Activated CD4-positive, alpha-beta T cell treated with anti-CD3 and anti-CD28 coated beads for 36 hours (primary cell): ENCODE results near the gene BTBD2. TPM values are rescaled to one million over a fixed set of nuclear protein-coding genes. Genes with fewer than 3 reads are reported as not detected.

ENCODE experiments used
- ATAC-seq: fragments of 200-7000 bp; cut with Tn5 transposase; one replicate; pipeline ENCODE4 v1.10.0; 2021; ENCODE audit warnings: mild to moderate bottlenecking, moderate library complexity
- CTCF ChIA-PET: fragments of 350-600 bp; sonication (Branson Sonifier 250); formaldehyde crosslinking; loops from one replicate; lab custom pipeline; 2021; ENCODE audit warnings: antibody characterized with exemption; lab: Charles Lee
- POLR2A ChIA-PET: fragments of 350-600 bp; sonication (Branson Sonifier 250); formaldehyde crosslinking; loops from one replicate; lab custom pipeline; 2021; ENCODE audit warnings: antibody characterized with exemption, inconsistent platforms; lab: Charles Lee
- DNase-seq: peaks from one replicate; pipeline ENCODE4 v3.0.0-alpha.2; 2020
- H3K27ac Mint-ChIP-seq: one replicate; pipeline ENCODE4 v1.8.0; 2021; ENCODE audit warnings: mixed read lengths
- H3K27me3 Mint-ChIP-seq: one replicate; pipeline ENCODE4 v1.8.0; 2021; ENCODE audit warnings: mixed read lengths
- H3K36me3 Mint-ChIP-seq: one replicate; pipeline ENCODE4 v1.8.0; 2021; ENCODE audit warnings: low read depth, mixed read lengths
- H3K4me1 Mint-ChIP-seq: one replicate; pipeline ENCODE4 v1.8.0; 2021; ENCODE audit warnings: mixed read lengths
- H3K4me3 Mint-ChIP-seq: one replicate; pipeline ENCODE4 v1.8.0; 2021; ENCODE audit warnings: mild to moderate bottlenecking, moderate library complexity, mixed read lengths
- H3K9me3 Mint-ChIP-seq: one replicate; pipeline ENCODE4 v1.8.0; 2021; ENCODE audit warnings: low read depth, mixed read lengths
- intact Hi-C, 2 experiments: fragments of 100-400 bp; cut with DNase I in 1 of 2; cut with micrococcal nuclease in 1 of 2; formaldehyde crosslinking; loops; one replicate each; pipeline versions ENCODE4 v1.14.2 to v1.15.1; 2022 to 2024; cut with DNase I, micrococcal nuclease
- total RNA-seq, 2 experiments: library from RNA; stranded (reverse); gene quantifications; one replicate each; pipeline ENCODE4 v1.2.3, GENCODE V29; 2021

BTBD2 gene
- total RNA-seq, 2 experiments from 2014 or later: 46.7 to 61.8 TPM

DNA sequence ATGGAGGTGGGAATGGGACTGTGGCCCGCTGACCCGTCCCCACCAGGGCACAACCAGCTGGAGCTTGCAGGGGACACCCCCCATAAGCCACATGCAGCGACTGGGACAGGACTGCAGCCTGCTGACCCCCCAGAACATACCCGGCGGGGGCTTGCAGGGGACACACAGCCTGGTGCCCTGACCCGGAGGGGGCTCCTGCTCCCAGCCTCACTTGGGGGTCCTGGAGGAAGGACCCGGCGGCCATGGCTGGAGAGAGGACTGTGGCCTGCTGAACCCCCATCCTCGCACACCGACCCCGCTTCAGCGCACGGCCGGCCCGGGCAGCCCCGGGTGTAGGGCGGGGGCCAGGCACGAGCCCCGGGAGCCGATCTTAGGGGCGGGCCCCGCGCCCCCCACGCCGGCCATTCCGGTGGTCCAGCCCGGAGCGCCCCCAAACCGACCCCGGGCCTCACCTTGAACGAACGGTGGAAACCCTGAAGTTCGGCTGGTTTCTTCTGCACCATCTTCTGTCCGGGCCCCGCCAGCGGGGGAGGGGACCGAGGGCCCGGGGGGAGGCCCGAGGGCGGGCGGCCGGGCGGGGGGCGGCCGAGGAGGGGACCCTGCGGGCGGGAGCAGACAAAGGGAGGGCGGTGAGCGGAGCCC is 35.0 kb upstream of the BTBD2 start:
- ATAC-seq (no peak), DNase-seq (no peak)
- no peaks in the 10 kb centered on the region for H3K27me3 Mint-ChIP-seq
- POLR2A ChIA-PET: interaction anchor here (0.9 kb wide), 1 partner anchor 8 kb away, joined by 3 read pairs; no protein-coding TSS in a partner anchor
- peak overlapping the region; percentile 82 for H3K4me3 Mint-ChIP-seq
- peaks cover 47% of the 10 kb centered on the region for H3K4me1 Mint-ChIP-seq
- CTCF ChIA-PET: no interaction called here
- H3K36me3 Mint-ChIP-seq: peaks cover 6% of the 10 kb centered on the region
- intact Hi-C loops: loop anchor here (1.0 to 2.0 kb wide), 2 partner anchors 8 to 34 kb away; no protein-coding TSS in a partner anchor
- peak overlapping the region; percentile 13 for H3K27ac Mint-ChIP-seq
- H3K9me3 Mint-ChIP-seq: no peaks in the 10 kb centered on the region

DNA sequence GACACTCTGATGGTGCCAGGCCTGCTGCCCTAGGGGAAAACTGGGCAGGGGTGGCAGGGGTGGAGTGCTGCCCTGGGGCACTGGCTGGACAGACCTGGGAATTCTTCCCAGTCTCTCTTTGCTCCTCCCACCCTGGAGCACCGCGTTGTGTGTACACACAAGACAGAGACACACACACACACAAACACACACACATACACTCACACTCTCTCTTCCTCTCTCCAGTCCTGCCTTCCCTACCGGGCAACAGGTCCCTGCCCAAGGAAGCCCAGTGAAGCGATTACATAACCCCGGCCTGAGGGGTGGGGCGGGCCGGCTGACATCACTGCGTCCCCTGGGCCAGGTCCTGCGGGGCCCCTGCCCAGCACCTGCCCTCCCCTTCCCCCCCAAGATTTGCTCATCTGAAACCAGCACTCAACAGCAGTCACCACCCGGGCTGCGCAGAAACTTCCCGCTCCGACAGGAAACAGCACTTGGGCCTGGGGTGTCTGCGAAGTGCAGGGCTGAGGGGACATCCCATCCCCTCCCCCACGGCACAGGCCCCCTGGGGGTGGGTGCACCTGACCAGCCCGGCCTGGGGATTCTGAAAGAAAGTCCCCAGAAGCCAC is 34.3 kb upstream of the BTBD2 start:
- no peaks in the 10 kb centered on the region for H3K9me3 Mint-ChIP-seq
- H3K4me3 Mint-ChIP-seq: peak overlapping the region; percentile 82
- H3K4me1 Mint-ChIP-seq: peaks cover 43% of the 10 kb centered on the region
- POLR2A ChIA-PET: interaction anchor here (0.9 to 1.4 kb wide), 2 partner anchors 8 to 12 kb away, joined by 3 read pairs; no protein-coding TSS in a partner anchor
- peak; percentile 79 for DNase-seq
- peak overlapping the region; percentile 77 for H3K27ac Mint-ChIP-seq
- intact Hi-C loops: loop anchor here (1.0 to 2.0 kb wide), 2 partner anchors 8 to 35 kb away; no protein-coding TSS in a partner anchor
- peaks cover 6% of the 10 kb centered on the region for H3K36me3 Mint-ChIP-seq
- peak; percentile 25 for ATAC-seq
- H3K27me3 Mint-ChIP-seq: no peaks in the 10 kb centered on the region
- CTCF ChIA-PET: interaction anchor here (1.0 kb wide), 1 partner anchor 18 kb away, joined by 3 read pairs; no protein-coding TSS in a partner anchor

DNA sequence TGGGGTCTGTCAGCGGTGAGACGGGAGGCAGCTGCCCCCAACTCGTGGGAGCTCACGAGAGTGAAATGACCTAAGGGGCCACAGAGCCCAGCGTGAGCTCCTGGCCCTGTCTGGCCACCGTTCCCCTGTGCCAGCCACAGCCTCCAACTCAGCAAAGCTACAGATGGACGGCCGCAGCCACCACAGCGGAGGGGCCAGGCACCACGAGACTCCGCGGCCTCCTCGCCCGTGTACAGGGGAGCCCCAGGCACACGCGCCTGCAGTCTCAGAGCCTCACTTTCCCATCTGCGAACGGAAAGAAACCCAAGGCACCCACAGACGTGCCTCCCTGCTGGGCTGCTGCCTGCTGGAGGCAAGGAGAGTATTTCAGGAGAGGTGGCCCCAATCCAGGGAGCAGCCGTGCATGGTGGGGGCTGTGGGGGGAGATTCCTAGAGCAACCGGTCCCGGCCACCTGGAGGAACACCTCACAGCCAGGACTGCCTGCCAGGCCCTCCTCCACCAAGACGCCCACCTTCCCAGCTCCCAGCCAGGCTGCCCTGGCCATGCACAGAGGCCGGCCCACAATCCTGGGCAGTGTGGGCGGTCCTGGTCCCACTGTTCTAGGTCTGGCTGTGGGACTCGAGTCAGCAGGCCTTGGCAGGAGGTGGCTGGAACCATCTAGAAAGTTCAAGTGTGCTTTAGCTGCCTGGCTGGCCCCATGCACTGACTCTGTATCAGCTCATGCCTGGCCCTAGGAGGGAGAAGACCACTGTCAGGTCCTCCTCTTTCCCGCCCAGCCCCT is 33.6 kb upstream of the BTBD2 start:
- Mint-ChIP-seq H3K36me3 (peaks cover 6% of the 10 kb centered on the region), H3K9me3 (no peaks in the 10 kb centered on the region), H3K4me3 (peak overlapping the region; percentile 82), H3K27ac (peak overlapping the region; percentile 77), H3K27me3 (no peaks in the 10 kb centered on the region), H3K4me1 (peaks cover 40% of the 10 kb centered on the region)
- CTCF ChIA-PET: interaction anchor here (0.6 to 1.0 kb wide), 3 partner anchors 14 to 130 kb away, joined by 3 read pairs; no protein-coding TSS in a partner anchor
- DNase-seq: no peak
- ATAC-seq: no peak
- intact Hi-C loops: no loop called here
- POLR2A ChIA-PET: interaction anchor here (1.4 kb wide), 1 partner anchor 12 kb away, joined by 3 read pairs; no protein-coding TSS in a partner anchor

DNA sequence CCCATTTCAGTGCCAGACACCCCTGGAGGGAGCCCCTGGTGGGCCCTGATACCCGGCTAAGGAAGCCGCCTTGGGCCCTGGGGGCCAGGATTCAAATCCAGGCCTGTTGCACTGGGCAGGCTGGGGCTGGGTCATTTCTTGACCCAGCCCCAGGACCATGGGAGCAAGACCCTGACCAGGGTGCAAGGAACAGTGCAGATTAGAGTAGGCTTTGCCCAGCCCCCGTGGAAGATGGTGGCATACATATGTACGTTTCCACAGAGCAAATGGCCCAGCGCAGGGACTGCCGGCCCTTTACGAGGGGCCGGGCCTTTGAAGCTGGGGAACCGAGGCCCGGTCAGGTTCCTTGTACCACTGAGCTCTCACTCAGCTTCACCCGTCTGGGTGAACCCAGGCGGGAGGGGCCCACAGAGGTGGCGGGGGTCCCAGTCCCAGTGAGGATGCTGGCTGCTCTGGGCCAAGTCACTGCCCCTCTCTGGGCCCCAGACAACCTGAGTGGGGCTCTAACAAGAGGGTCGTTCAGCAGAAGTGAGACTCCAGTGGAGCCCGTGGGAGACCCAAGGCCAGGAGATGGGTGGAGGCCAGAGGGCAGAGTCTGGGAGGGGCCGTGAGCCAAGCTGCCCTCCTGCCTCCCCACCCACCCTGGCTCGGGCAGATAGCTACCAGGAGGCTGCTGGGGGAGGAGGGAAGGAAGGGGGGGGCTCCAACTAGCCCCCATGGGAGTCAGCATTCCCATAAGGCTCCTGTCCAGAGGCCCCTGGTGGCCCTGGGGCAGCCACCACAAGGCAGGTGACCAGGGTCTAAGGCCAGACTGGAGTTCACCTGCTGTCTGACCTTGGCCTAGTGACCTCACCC is 32.8 kb upstream of the BTBD2 start:
- Mint-ChIP-seq H3K4me1 (peaks cover 44% of the 10 kb centered on the region), H3K4me3 (peak overlapping the region; percentile 16), H3K27me3 (no peaks in the 10 kb centered on the region), H3K9me3 (no peaks in the 10 kb centered on the region), H3K36me3 (peaks cover 8% of the 10 kb centered on the region), H3K27ac (peak overlapping the region; percentile 47)
- CTCF ChIA-PET: interaction anchor here (0.9 kb wide), 1 partner anchor 14 kb away, joined by 3 read pairs; no protein-coding TSS in a partner anchor
- no peak for DNase-seq
- POLR2A ChIA-PET: interaction anchor here (1.4 kb wide), 1 partner anchor 11 kb away, joined by 3 read pairs; no protein-coding TSS in a partner anchor
- ATAC-seq: no peak
- intact Hi-C loops: no loop called here

DNA sequence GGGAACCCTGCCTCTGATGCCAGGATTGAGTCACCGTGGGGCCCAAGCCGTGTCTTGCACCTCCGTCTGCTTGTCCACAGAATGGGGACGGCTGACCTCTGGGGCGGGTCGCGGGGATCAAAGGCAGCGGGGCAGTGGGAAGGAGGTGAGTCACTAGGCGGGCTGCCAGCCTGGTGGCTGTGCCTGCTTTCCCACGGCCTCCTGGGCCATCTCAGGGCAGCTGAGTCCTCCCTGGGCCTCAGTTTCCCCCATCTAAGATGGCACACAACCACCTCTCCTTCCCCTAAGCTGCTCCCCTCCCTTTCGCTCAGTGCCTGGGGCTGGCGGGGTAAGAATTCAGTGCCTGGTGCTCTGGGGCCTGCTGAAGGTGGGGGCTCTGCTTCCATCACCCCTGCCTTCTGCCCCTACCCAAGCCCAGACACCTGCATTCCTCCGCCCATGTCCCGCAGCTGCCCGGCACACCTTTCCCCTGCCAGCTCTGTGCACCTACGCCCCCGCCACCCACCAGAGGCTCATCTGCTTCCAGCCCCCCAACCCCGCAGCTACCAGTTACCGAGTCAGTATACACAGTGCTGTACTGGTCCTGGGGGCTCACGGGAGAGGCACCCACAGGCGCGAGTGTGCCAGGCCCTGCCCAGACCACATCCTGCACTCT is 32.1 kb upstream of the BTBD2 start:
- H3K4me1 Mint-ChIP-seq: peaks cover 44% of the 10 kb centered on the region
- H3K27ac Mint-ChIP-seq: peak overlapping the region; percentile 55
- ChIA-PET POLR2A (no interaction called here), CTCF (interaction anchor here (0.5 kb wide), 1 partner anchor 518 kb away, joined by 3 read pairs; no protein-coding TSS in a partner anchor)
- peak overlapping the region; percentile 16 for H3K4me3 Mint-ChIP-seq
- H3K27me3 Mint-ChIP-seq: no peaks in the 10 kb centered on the region
- ATAC-seq: no peak
- H3K9me3 Mint-ChIP-seq: no peaks in the 10 kb centered on the region
- peaks cover 10% of the 10 kb centered on the region for H3K36me3 Mint-ChIP-seq
- intact Hi-C loops: no loop called here
- DNase-seq: peak; percentile 61

DNA sequence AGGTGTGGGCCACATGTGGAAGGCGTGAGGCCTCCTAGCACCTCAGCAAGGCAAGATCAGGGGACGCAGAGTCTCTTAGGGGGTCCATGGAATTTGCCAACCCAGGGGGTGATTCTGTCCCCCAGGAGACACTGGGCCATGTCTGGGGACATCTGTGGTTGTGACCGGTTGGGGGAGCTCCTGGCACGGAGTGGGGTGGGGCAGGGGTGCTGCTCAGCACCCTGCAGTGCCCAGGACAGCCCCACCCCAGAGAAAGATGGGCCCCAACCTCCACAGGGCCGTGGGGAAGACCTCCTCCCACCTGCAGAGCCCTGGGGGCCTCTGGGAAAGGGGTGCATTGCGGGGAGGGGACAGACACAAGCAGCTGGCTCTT is 31.5 kb upstream of the BTBD2 start:
- Mint-ChIP-seq H3K4me3 (no peak overlapping the region), H3K36me3 (peaks cover 12% of the 10 kb centered on the region), H3K27me3 (no peaks in the 10 kb centered on the region), H3K27ac (peak overlapping the region; percentile 55), H3K9me3 (no peaks in the 10 kb centered on the region), H3K4me1 (peaks cover 39% of the 10 kb centered on the region)
- no peak for DNase-seq
- ChIA-PET CTCF (interaction anchor here (0.5 kb wide), 1 partner anchor 519 kb away, joined by 3 read pairs; no protein-coding TSS in a partner anchor), POLR2A (no interaction called here)
- ATAC-seq: no peak
- intact Hi-C loops: no loop called here

DNA sequence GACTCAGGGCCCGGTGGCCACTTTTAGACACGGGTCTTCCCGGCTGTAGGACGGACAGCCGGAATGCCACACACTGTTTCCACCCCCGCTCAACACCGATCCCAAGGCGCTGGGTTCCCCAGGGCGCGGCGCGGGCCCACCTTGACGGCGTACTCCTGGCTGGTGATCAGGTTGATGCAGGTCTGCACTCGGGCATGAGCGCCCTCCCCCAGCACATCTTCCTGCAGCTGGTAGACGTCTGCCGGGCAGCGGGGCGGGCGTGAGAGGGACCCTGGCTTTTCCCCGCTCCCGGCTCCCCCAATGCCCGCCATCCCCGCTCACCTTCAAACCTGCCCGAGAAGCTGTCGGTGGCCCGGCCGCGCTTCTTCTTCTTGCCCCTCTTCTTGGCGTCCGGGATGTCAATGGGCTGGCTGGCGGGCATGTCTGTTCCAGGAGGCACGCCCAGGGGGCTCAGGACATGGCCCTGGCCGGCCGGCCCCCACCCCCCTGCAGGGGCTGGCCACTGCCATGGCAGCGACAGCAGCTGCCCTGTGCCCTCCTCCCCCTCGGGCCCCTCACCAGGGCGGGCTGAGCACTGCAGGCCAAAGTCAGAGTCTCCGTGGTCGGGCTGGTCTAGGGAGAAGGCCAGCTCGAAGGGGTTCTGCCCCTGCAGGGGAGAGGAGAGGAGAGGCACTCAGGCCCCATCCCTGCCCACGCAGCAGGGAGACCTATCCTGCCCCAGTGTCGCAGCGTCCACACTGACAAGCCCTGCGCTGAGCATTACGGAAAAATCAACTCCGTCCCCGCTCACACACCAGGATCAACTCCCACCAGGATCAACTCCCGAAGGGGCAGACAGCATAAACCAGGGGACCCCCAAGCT is 30.8 kb upstream of the BTBD2 start:
- H3K4me1 Mint-ChIP-seq: peaks cover 34% of the 10 kb centered on the region

DNA sequence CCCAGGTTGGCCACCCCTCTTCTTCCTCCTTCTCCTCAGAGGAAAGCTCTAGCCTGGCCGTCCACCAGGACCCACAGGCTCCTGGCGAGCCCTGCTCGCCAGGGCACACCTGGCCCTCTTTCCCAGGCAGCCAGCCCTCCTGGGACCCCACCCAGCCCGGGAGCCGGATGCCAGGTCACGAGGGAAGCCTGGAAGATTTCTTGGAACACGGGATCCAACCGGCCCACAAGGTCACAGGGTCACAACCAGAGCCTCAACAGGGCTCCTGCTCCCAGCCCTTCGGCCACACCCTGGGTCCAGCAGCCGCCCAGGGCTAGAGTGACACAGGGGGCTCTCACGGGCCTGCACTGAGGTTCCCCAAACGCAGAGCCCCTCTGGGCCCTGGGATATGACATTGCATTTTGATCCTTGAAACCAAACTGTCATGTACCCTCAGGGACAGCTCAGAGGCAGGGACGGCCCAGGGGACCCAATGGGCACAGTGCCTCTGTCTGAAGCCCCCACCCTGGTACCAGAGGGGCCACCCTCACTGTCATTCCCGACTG is 30.1 kb upstream of the BTBD2 start:
- no peak for ATAC-seq
- Mint-ChIP-seq H3K27ac (no peak overlapping the region), H3K4me3 (no peak overlapping the region), H3K4me1 (peaks cover 39% of the 10 kb centered on the region), H3K27me3 (no peaks in the 10 kb centered on the region), H3K9me3 (no peaks in the 10 kb centered on the region), H3K36me3 (peaks cover 16% of the 10 kb centered on the region)
- intact Hi-C loops: no loop called here
- ChIA-PET POLR2A (no interaction called here), CTCF (no interaction called here)
- no peak for DNase-seq

More for the DNA sequence above, 30.8 kb upstream of the BTBD2 start:
- DNase-seq: no peak
- intact Hi-C loops: no loop called here
- H3K27ac Mint-ChIP-seq: no peak overlapping the region
- ChIA-PET POLR2A (interaction anchor here (0.6 kb wide), 1 partner anchor 44 kb away, joined by 3 read pairs; no protein-coding TSS in a partner anchor), CTCF (no interaction called here)
- H3K27me3 Mint-ChIP-seq: no peaks in the 10 kb centered on the region
- no peak for ATAC-seq
- no peaks in the 10 kb centered on the region for H3K9me3 Mint-ChIP-seq
- H3K36me3 Mint-ChIP-seq: peaks cover 12% of the 10 kb centered on the region
- H3K4me3 Mint-ChIP-seq: no peak overlapping the region

DNA sequence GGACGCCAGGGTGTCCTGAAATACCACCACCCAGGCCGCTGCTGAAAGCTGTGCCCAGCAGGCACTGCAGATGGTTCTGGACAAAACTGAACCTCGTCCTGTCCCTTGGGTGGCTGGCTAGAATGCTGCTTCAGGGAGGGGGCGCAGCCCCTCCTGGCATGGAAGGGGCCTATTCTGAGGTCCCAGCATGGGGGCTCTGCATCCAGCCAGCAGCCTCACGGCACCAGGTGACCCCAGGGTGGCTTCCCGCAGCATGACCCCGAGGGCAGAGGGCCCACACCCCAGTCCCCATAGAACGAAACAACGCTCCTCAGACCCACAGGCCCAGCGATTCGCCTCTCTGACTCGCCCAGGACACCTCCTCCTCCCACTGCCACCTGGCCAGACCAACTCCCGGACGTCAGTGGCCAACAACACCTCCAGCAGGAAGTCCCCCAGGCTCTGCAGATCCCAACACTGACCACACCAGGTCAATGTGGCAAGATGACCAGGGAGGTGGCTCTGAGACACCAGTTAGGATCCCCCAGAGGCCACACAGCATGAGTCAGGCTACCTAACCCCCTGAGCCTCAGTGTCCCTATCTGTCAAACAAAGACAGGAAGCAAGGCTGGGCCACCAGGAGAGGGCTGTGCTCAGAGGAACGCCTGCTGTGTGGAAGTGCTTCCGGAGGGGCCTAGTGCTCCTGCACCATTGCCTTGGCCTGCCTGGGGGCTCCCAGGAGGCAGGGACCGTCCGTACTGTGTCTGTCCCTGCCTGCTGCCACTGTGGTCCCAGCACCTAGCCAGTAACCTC is 29.4 kb upstream of the BTBD2 start:
- ATAC-seq: no peak
- peak overlapping the region; percentile 76 for H3K27ac Mint-ChIP-seq
- H3K27me3 Mint-ChIP-seq: no peaks in the 10 kb centered on the region
- CTCF ChIA-PET: interaction anchor here (1.0 kb wide), 1 partner anchor 14 kb away, joined by 3 read pairs; no protein-coding TSS in a partner anchor
- intact Hi-C loops: no loop called here
- peaks cover 39% of the 10 kb centered on the region for H3K4me1 Mint-ChIP-seq
- no peak for DNase-seq
- peaks cover 18% of the 10 kb centered on the region for H3K36me3 Mint-ChIP-seq
- no peaks in the 10 kb centered on the region for H3K9me3 Mint-ChIP-seq
- POLR2A ChIA-PET: no interaction called here
- no peak overlapping the region for H3K4me3 Mint-ChIP-seq
